Activated CD8-positive, alpha-beta T cell treated with anti-CD3 and anti-CD28 coated beads, Interleukin-2, amount 10 ng/mL, durations not matched to agents 7 days and 5 days (primary cell): ENCODE measurements around the gene FNBP1. TPM values are rescaled to one million over a fixed set of nuclear protein-coding genes. Genes with fewer than 3 reads are reported as not detected.

Experiments used
- ATAC-seq: fragments of 150-1000 bp; cut with Tn5 transposase; one replicate; pipeline ENCODE4 v1.10.0; 2021; ENCODE audit warnings: moderate library complexity
- CTCF ChIA-PET: fragments of 350-600 bp; sonication (Branson Sonifier 250); formaldehyde crosslinking; loops from one replicate; lab custom pipeline; 2021; ENCODE audit warnings: antibody characterized with exemption; lab: Charles Lee
- POLR2A ChIA-PET: fragments of 350-600 bp; sonication (Branson Sonifier 250); formaldehyde crosslinking; loops from one replicate; lab custom pipeline; 2021; ENCODE audit warnings: antibody characterized with exemption; lab: Charles Lee
- DNase-seq: peaks from one replicate; pipeline ENCODE4 v3.0.0-alpha.2; 2020
- H3K27ac Mint-ChIP-seq: one replicate; pipeline ENCODE4 v1.8.0; 2021; ENCODE audit warnings: mild to moderate bottlenecking, mixed read lengths
- H3K27me3 Mint-ChIP-seq: one replicate; pipeline ENCODE4 v1.8.0; 2021; ENCODE audit warnings: low read depth, mixed read lengths
- H3K36me3 Mint-ChIP-seq: one replicate; pipeline ENCODE4 v1.8.0; 2021; ENCODE audit warnings: low read depth, mixed read lengths
- H3K4me1 Mint-ChIP-seq: one replicate; pipeline ENCODE4 v1.8.0; 2021; ENCODE audit warnings: low read depth, mixed read lengths
- H3K4me3 Mint-ChIP-seq: one replicate; pipeline ENCODE4 v1.8.0; 2021; ENCODE audit warnings: mild to moderate bottlenecking, mixed read lengths
- H3K9me3 Mint-ChIP-seq: one replicate; pipeline ENCODE4 v1.8.0; 2022; ENCODE audit warnings: mixed read lengths; ENCODE audit not compliant: insufficient read depth
- total RNA-seq, 2 experiments: library from RNA; stranded (reverse); gene quantifications; one replicate each; pipeline ENCODE4 v1.2.3, GENCODE V29; 2021

Gene FNBP1
- total RNA-seq, 2 experiments from 2014 or later: 173 to 176 TPM

DNA sequence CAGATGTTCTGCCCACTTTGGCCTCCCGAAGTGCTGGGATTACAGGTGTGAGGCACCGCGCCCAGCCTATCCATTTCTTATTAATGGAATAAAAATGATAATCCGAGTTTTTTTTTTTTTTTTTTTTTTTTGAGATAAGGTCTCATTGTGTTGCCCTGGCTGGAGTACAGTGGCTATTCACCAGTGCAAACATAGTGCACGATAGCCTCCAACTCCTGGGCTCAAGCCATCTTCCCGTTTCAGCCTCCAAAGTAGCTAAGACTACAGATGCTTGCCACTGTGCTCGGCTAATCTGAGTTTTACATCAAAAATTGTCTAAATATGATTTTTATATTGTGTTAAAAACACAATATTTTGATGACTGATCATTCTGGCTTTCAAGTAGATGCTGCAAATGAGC is 17.3 kb upstream of the FNBP1 start:
- CTCF ChIA-PET: interaction anchor here (0.9 kb wide), 1 partner anchor 47 kb away, joined by 3 read pairs; no protein-coding TSS in a partner anchor
- POLR2A ChIA-PET: interaction anchor here (1.1 kb wide), 1 partner anchor 29 kb away, joined by 3 read pairs; no protein-coding TSS in a partner anchor
- H3K4me1 Mint-ChIP-seq: peaks cover 17% of the 10 kb centered on the region
- ATAC-seq (no peak), DNase-seq (no peak)
- H3K27ac Mint-ChIP-seq: no peak overlapping the region
- peaks cover 22% of the 10 kb centered on the region for H3K36me3 Mint-ChIP-seq
- H3K9me3 Mint-ChIP-seq: no peaks in the 10 kb centered on the region
- no peak overlapping the region for H3K4me3 Mint-ChIP-seq
- H3K27me3 Mint-ChIP-seq: no peaks in the 10 kb centered on the region

DNA sequence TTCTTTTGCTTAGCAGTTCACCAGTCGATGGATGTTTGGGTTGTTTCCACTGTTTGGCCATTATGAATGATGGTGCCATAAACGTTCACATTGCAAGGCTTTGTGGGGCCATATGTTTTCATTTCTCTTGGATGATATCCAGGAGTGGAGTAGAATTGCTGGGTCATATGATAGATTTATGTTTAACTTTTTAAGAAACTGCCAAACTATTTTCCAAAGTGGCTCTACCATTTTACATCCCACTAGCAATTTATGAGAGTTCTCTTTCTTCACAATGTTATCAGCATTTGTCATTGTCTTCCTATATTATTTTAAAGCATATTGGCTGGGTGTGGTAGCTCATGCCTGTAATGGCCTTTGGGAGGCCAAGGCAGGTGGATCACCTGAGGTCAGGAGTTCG is 15.9 kb upstream of the FNBP1 start:
- POLR2A ChIA-PET: interaction anchor here (0.6 kb wide), 1 partner anchor 168 kb away, joined by 7 read pairs; no protein-coding TSS in a partner anchor
- CTCF ChIA-PET: interaction anchor here (0.8 to 2.3 kb wide), 7 partner anchors 9 to 164 kb away, joined by 3 to 10 read pairs (median 4); no protein-coding TSS in a partner anchor

DNA sequence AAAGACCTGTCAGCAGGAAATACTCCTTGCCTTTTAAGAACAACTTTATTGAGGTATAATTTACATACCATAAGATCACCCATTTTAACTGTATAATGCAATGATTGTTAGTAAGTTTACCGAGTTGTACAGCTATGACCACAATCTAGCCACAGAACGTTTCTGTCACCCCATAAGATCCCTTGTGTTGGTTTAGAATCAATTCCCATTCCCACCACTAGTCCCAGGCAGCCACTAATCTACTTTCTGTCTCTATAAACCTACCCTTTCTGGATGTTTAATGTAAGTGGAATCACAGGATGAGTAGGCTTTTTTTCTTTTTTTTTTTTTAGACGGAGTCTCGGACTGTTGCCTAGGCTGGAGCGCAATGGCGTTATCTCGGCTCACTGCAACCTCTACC is 15.2 kb upstream of the FNBP1 start:
- POLR2A ChIA-PET: no interaction called here
- Mint-ChIP-seq H3K4me1 (peaks cover 30% of the 10 kb centered on the region), H3K27ac (no peak overlapping the region), H3K36me3 (peaks cover 21% of the 10 kb centered on the region), H3K4me3 (no peak overlapping the region), H3K27me3 (no peaks in the 10 kb centered on the region), H3K9me3 (no peaks in the 10 kb centered on the region)
- no peak for ATAC-seq
- CTCF ChIA-PET: interaction anchor here (1.0 to 2.3 kb wide), 3 partner anchors 10 to 163 kb away, joined by 3 to 10 read pairs (median 4); no protein-coding TSS in a partner anchor
- DNase-seq: no peak

More for the DNA sequence above, 15.9 kb upstream of the FNBP1 start:
- Mint-ChIP-seq H3K9me3 (no peaks in the 10 kb centered on the region), H3K4me3 (no peak overlapping the region), H3K36me3 (peaks cover 21% of the 10 kb centered on the region), H3K27ac (no peak overlapping the region), H3K27me3 (no peaks in the 10 kb centered on the region), H3K4me1 (peaks cover 27% of the 10 kb centered on the region)
- DNase-seq (no peak), ATAC-seq (no peak)

DNA sequence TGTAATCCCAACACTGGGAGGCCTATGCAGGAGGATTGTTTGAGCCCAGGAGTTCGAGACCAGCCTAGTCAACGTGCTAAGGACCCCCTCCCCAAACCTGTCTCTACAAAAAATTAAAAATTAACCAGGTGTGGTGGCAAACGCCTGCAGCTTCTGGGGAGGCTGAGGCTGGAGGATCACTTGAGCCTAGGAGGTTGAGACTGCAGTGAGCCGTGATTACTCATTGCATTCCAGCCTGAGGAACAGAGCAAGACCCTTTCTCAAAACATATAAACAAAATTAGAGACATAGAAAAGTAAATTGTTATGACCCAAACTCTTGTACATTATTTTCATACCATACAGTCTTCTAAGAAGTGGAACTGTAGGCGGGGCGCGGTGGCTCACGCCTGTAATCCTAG is 11.8 kb upstream of the FNBP1 start:
- peaks cover 46% of the 10 kb centered on the region for H3K4me1 Mint-ChIP-seq
- H3K9me3 Mint-ChIP-seq: no peaks in the 10 kb centered on the region
- no peak for DNase-seq
- no peaks in the 10 kb centered on the region for H3K27me3 Mint-ChIP-seq
- peak overlapping the region; percentile 93 for H3K27ac Mint-ChIP-seq
- peak overlapping the region; percentile 93 for H3K4me3 Mint-ChIP-seq
- H3K36me3 Mint-ChIP-seq: peaks cover 17% of the 10 kb centered on the region
- ChIA-PET CTCF (no interaction called here), POLR2A (interaction anchor here (2.1 to 2.5 kb wide), 3 partner anchors 10 to 169 kb away, joined by 9 to 24 read pairs (median 17); no protein-coding TSS in a partner anchor)
- ATAC-seq: no peak

DNA sequence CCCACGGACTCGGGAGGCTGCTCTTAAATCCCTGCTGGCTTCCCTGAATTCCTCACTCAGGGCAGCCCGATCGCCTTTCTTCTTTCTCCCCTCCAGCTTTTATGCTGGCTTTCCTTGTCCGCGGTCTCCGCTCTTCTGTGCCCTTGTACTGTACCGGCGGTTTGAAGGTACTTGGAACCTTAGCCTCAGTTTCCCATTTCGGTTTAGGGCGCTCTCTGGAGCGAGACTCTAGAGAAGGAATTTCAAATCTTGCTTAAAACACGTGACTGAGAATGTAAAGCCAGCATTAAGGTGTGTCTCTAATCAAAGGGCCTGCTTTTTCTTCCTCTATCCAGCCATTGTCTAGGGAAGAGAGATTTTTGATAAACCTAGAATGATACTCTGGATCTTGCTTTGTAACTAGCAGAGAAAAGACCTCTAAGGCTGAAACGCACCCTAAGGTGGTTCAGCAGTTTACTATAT is 11.4 kb upstream of the FNBP1 start:
- Mint-ChIP-seq H3K4me3 (peak overlapping the region; percentile 93), H3K36me3 (peaks cover 16% of the 10 kb centered on the region), H3K9me3 (no peaks in the 10 kb centered on the region), H3K27ac (peak overlapping the region; percentile 93), H3K4me1 (peaks cover 46% of the 10 kb centered on the region), H3K27me3 (no peaks in the 10 kb centered on the region)
- ChIA-PET POLR2A (interaction anchor here (1.2 to 2.5 kb wide), 7 partner anchors 10 to 168 kb away, joined by 3 to 24 read pairs (median 9); partner anchors contain the start of gene FNBP1), CTCF (interaction anchor here (0.8 to 1.7 kb wide), 4 partner anchors 10 to 121 kb away, joined by 3 to 13 read pairs (median 6); no protein-coding TSS in a partner anchor)
- no peak for DNase-seq
- ATAC-seq: no peak

DNA sequence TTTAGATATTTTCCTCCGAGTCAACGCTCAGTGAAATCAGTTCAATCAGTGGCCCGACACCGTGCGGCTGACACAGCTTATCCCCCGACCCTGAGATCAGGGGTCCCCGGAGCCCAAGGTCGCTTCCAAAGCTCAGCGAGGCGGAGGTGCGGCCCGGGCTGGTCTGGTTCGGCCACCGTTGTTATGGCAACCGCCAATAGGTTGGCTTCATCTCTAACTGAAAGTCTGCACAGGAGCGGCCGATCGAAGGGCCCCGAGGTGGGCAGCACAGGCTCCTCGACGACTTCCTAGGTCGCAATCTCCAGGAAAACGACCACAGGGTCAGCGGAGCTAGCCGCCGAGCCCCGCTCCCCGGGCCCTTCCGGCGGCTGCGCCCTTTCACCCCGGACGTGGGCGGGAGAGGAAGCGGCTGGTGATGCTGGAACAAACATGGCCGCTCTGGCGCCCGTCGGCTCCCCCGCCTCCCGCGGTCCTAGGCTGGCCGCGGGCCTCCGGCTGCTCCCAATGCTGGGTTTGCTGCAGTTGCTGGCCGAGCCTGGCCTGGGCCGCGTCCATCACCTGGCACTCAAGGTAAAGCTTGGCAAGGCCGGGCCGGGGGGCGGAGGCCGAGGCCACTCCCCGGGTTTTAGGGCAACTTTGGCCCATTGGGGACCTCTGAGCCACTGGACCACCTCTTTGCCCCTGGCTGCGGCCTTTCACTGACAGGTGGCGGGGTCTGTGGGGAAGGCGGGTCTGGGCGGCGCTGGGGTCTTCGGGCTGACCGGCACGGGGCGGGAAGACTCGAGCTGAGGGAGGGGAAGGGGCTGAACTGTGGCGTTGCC is 10.7 kb upstream of the FNBP1 start, which contains the start of gene GPR107:
GPR107 (plus strand) TSS at position 403 of the 821 bp plus-strand sequence; CDS start at position 430, 27 bp downstream.
- Mint-ChIP-seq H3K4me1 (peaks cover 45% of the 10 kb centered on the region), H3K4me3 (peak within 1 kb of the TSS; percentile 93), H3K9me3 (no peaks in the 10 kb centered on the region), H3K36me3 (peaks cover 13% of the 10 kb centered on the region), H3K27me3 (no peaks in the 10 kb centered on the region), H3K27ac (peak within 1 kb of the TSS; percentile 93)
- POLR2A ChIA-PET: interaction anchor here (0.5 to 2.5 kb wide), 12 partner anchors 9 to 219 kb away, joined by 3 to 24 read pairs (median 5); partner anchors contain the start of gene FNBP1
- DNase-seq (peak; percentile 82), ATAC-seq (peak; percentile 94)
- CTCF ChIA-PET: interaction anchor here (0.7 to 1.7 kb wide), 10 partner anchors 9 to 166 kb away, joined by 3 to 13 read pairs (median 4); partner anchors contain the start of gene FNBP1

DNA sequence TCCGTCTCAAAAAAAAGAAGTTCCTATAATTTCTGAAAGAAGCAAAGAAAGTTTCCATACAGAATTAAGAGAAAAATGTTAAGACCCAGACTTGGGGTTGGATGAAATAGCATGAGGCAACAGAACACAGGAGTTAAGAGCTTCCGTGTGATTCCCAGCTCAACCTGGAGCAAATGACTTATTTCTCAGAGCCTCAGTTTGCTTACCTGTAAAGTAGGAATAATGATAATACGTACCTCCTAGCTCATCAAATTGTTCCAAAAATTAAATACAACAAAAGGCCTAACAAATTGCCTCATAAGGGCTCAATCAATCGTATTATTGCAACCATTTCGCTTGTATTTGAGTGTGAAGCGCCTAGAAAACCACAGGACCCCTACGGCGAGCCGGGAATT is 10.1 kb upstream of the FNBP1 start:
- H3K4me1 Mint-ChIP-seq: peaks cover 43% of the 10 kb centered on the region
- H3K27ac Mint-ChIP-seq: peak overlapping the region; percentile 93
- H3K9me3 Mint-ChIP-seq: no peaks in the 10 kb centered on the region
- H3K4me3 Mint-ChIP-seq: peak overlapping the region; percentile 93
- CTCF ChIA-PET: interaction anchor here (0.7 to 1.7 kb wide), 9 partner anchors 9 to 166 kb away, joined by 3 to 13 read pairs (median 4); partner anchors contain the start of gene FNBP1
- ATAC-seq (no peak), DNase-seq (no peak)
- H3K27me3 Mint-ChIP-seq: no peaks in the 10 kb centered on the region
- POLR2A ChIA-PET: interaction anchor here (0.6 to 2.5 kb wide), 12 partner anchors 8 to 212 kb away, joined by 3 to 24 read pairs (median 5); partner anchors contain the start of genes FNBP1 and HMCN2
- H3K36me3 Mint-ChIP-seq: peaks cover 8% of the 10 kb centered on the region

DNA sequence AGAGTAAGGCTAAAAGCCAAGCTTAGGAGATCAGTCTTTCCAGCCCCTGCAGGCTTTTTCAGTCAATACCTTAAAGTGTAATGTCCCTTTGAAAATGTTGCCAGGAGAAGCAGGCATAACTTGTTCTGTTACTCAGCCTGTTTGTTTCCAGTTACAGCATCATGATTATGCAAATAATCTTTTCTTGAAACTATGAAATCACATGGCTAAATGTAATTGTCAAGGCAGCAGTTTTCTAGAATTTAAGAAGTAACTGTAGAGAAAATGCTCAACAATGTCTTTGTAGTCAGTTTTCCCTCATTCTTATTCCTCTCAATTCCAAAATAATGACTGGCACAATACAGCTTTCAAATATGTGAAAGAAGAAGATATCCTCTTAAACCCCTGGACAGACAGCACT is 8.9 kb upstream of the FNBP1 start:
- ChIA-PET POLR2A (interaction anchor here (0.6 to 1.2 kb wide), 3 partner anchors 9 to 220 kb away, joined by 3 to 5 read pairs (median 4); partner anchors contain the start of gene FNBP1), CTCF (no interaction called here)
- Mint-ChIP-seq H3K9me3 (no peaks in the 10 kb centered on the region), H3K4me3 (peak overlapping the region; percentile 22), H3K36me3 (peaks cover 5% of the 10 kb centered on the region), H3K27ac (peak overlapping the region; percentile 30), H3K4me1 (peaks cover 39% of the 10 kb centered on the region), H3K27me3 (no peaks in the 10 kb centered on the region)
- DNase-seq (no peak), ATAC-seq (no peak)

DNA sequence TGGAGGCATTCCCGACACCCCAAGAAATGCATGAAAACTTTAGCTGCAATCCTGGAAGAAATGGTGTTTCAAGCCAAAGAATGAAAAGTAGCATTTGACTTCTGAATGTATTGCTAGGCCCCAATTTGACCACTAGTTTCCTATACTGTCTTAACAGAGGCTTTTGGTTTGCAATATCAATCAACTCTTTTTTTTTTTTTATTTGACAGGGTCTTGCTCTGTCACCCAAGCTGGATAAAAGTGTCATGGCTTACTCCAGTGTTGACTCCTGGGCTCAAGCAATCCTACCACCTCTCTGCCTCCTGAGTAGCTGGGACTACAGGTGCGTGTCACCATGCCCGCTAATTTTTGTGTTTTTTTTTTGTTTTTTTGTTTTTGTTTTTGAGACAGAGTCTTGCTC is 7.5 kb upstream of the FNBP1 start:
- Mint-ChIP-seq H3K36me3 (peaks cover 4% of the 10 kb centered on the region), H3K9me3 (no peaks in the 10 kb centered on the region), H3K4me1 (peaks cover 48% of the 10 kb centered on the region), H3K27me3 (no peaks in the 10 kb centered on the region), H3K4me3 (no peak overlapping the region), H3K27ac (no peak overlapping the region)
- DNase-seq (no peak), ATAC-seq (no peak)
- ChIA-PET CTCF (interaction anchor here (0.9 to 1.1 kb wide), 3 partner anchors 9 to 165 kb away, joined by 3 to 4 read pairs (median 3); no protein-coding TSS in a partner anchor), POLR2A (interaction anchor here (0.6 kb wide), 1 partner anchor 162 kb away, joined by 3 read pairs; no protein-coding TSS in a partner anchor)

DNA sequence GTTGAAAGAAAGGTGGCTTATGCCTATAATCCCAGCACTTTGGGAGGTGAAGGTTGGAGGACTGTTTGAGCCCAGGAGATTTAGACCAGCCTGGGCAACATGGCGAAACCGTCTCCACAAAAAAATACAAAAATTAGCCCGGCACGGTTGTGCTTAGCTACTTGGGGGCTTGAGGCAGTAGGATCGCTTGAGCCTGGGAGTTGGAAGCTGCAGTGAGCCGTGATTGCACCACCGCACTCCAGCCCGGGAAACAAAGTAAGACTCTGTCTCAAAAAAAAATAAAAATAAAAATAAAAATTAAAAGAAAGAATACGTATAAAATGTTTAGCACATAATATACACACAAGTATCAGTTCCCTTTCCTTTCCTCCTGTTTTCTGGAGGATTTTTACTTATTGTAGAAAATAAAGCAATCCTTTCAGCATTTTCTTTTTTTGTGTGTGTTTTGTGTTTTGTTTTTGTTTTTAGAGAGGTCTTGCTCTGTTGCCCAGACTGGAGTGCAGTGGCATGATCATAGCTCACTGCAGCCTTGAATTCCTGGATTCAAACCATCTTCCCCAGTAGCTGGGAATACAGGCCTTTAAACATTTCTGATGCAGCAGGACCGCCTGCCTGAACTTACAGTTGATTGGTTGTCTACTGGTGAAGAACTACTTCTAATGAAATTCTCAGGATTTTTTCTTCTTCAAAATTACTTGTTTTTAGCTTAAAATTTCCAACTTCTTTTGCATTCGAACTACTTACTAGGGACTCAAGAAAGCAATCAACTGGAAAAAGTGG is 6.6 kb upstream of the FNBP1 start:
- no peak overlapping the region for H3K4me3 Mint-ChIP-seq
- POLR2A ChIA-PET: interaction anchor here (0.6 kb wide), 1 partner anchor 161 kb away, joined by 3 read pairs; no protein-coding TSS in a partner anchor
- H3K36me3 Mint-ChIP-seq: peaks cover 4% of the 10 kb centered on the region
- no peaks in the 10 kb centered on the region for H3K27me3 Mint-ChIP-seq
- no peak overlapping the region for H3K27ac Mint-ChIP-seq
- peaks cover 49% of the 10 kb centered on the region for H3K4me1 Mint-ChIP-seq
- CTCF ChIA-PET: interaction anchor here (0.7 to 1.1 kb wide), 3 partner anchors 10 to 104 kb away, joined by 3 read pairs; no protein-coding TSS in a partner anchor
- no peaks in the 10 kb centered on the region for H3K9me3 Mint-ChIP-seq
- DNase-seq (no peak), ATAC-seq (no peak)
